GM06990 (cell line): ENCODE results near the gene SCN5A.

Source experiments
- DNase-seq: peaks from one replicate; pipeline ENCODE4 v3.0.0-alpha.2; 2011; ENCODE audit not compliant: insufficient read length; ENCODE audit errors: extremely low read depth
- H3K27me3 ChIP-seq: replicated peaks from 2 replicates; pipeline ENCODE4 v1.6.0; 2011; ENCODE audit warnings: low read length; ENCODE audit not compliant: control insufficient read depth, insufficient read depth
- H3K36me3 ChIP-seq: 2 replicates; pipeline ENCODE4 v1.5.1; 2011; ENCODE audit warnings: low read length; ENCODE audit not compliant: control insufficient read depth, insufficient read depth
- H3K4me3 ChIP-seq: replicated peaks from 2 replicates; pipeline ENCODE4 v1.5.1; 2011; ENCODE audit warnings: low read depth, mild to moderate bottlenecking, control low read depth, low read length
- TF ChIP-seq, protein P1 (sequence below): IDR thresholded peaks from 2 replicates; pipeline ENCODE4 v1.5.1; 2011; ENCODE audit warnings: low read length, control low read depth, mild to moderate bottlenecking, inconsistent platforms; ENCODE audit not compliant: insufficient read depth, poor library complexity, severe bottlenecking

The SCN5A gene

GRCh38 chr3:38598791-38599190, 50.7 kb downstream of the SCN5A start:
- Histone ChIP-seq H3K4me3 (no peak overlapping the region), H3K36me3 (no peaks in the 10 kb centered on the region), H3K27me3 (no peaks in the 10 kb centered on the region)
- TF ChIP-seq, protein P1, sequence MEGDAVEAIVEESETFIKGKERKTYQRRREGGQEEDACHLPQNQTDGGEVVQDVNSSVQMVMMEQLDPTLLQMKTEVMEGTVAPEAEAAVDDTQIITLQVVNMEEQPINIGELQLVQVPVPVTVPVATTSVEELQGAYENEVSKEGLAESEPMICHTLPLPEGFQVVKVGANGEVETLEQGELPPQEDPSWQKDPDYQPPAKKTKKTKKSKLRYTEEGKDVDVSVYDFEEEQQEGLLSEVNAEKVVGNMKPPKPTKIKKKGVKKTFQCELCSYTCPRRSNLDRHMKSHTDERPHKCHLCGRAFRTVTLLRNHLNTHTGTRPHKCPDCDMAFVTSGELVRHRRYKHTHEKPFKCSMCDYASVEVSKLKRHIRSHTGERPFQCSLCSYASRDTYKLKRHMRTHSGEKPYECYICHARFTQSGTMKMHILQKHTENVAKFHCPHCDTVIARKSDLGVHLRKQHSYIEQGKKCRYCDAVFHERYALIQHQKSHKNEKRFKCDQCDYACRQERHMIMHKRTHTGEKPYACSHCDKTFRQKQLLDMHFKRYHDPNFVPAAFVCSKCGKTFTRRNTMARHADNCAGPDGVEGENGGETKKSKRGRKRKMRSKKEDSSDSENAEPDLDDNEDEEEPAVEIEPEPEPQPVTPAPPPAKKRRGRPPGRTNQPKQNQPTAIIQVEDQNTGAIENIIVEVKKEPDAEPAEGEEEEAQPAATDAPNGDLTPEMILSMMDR: no peak
- DNase-seq: no peak

DNA sequence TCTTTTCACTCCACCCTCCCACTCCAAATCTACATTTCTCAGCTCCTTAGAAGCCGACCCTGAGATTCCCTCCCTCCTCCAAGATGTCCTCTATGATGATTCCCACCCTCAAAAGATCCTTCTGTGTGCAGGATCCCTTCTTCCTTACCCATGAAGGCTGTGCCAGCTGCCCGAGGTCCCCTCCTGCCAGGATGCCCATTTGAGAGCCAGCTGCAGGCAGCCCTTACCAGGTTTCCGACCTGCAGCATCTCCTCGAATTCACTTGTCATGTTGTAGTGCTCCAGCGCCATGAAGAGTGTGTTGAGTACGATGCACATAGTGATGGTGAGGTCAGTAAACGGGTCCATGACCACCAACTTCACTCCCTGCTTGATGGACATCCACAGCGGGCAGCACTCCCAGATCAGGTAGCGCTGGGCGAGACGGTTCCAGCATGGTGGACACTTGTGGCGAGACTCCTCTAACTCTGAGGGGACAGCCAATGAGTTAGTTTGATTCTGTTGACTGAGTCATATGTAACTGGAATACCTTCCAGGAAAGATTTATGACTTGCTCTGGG, 51.9 kb downstream of the SCN5A start:
- no peak overlapping the region for H3K4me3 ChIP-seq
- TF ChIP-seq, protein P1: no peak
- H3K27me3 ChIP-seq: no peaks in the 10 kb centered on the region
- DNase-seq: no peak
- H3K36me3 ChIP-seq: no peaks in the 10 kb centered on the region

GRCh38 chr3:38595393-38595792, 54.1 kb downstream of the SCN5A start:
- H3K36me3 ChIP-seq: no peaks in the 10 kb centered on the region
- no peak overlapping the region for H3K4me3 ChIP-seq
- no peak for DNase-seq
- TF ChIP-seq, protein P1: no peak
- H3K27me3 ChIP-seq: no peaks in the 10 kb centered on the region; the same call in 1 of the 2 replicates

DNA sequence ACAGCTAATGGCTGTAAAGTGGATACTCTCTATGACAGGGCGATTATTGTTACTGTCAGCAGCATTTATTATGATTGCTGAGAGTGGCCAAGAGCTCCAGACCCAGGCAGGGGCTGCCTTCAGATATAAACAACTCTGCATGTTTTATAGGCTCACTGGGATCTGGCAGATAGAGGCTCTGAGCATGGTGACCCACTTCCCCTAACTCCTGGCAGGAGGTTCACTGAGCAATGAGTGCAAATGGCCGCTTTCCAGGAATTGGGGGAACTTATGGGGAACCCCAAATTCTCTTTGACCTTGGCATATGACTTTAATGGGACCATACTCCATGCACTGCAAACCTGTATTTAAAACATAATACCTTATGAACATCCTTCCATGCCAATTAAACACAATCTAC, 59.0 kb downstream of the SCN5A start:
- Histone ChIP-seq H3K36me3 (no peaks in the 10 kb centered on the region), H3K4me3 (no peak overlapping the region), H3K27me3 (no peaks in the 10 kb centered on the region; the same call in none of the 2 replicates)
- no peak for DNase-seq
- TF ChIP-seq, protein P1: no peak

DNA sequence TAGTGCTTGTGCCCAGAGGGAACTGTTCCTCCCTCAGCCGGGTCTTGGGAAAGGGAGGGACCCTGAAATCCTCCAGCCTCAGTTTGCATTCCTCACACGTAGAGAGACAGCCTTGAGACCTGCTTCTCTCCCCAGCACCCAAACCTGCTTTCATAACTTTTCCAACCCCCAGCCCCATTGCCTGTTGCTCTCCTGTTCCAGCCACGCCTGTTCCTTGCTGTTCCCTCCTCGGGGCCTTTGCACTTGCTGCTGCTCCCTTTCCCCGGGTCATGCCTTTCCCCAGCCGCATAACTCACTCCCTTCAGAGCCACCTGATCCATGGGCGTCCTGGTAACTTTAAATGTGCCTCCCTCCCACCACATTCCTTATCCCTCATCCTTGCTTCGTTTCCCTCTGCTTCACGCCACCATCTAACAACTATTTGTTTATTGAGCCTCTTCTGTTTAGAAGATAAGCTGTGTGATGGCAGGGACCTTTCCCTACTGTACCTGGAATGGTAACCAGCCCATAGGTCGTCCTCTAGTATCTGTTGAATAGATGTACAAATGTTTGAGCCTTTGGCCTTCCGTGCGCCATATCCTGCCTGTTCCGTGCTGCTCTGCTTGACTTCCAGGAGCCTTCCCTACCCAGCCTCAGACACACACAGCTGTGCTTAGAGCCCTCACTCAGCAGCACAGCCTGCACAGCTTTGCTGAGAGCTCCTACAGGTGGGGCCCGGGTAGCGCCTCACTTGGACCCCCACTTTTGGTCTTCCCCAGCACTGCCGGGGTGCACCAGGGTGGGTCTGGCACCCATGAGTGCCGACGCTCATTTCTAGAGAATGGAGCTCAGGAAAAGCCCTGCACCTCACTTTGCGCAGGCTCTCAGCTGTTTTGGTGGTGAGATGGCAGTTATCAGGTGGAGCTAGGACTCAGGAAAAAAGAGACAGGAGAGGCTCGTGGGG, 60.2 kb downstream of the SCN5A start:
- Histone ChIP-seq H3K36me3 (no peaks in the 10 kb centered on the region), H3K4me3 (no peak overlapping the region), H3K27me3 (no peaks in the 10 kb centered on the region; the same call in none of the 2 replicates)
- DNase-seq: no peak
- TF ChIP-seq, protein P1: no peak
